ENCODE data around the gene CEP89.
"Not testable (repeated sequence)": the region's sequence is repeated elsewhere in the genome, so short reads cannot be mapped to it uniquely, and the experiment has no call there.

CEP89 gene

GRCh38 chr19:32971715-32972540 lies at the start of gene CEP89, which contains the start of gene FAAP24:
Gene CEP89 (minus strand): TSS chr19:32971958. CDS start chr19:32971874, 84 bp downstream.
Gene FAAP24 (plus strand): TSS chr19:32972242. CDS start chr19:32973197, 955 bp downstream.
- peak; percentile 92 to 97 for DNase-seq (ENCODE audit: low read depth in 1 of 2, low spot score in 1 of 2)

- DNase-seq (ENCODE audit: low read depth in 1 of 2, low spot score in 1 of 2), result not testable (repeated sequence)
Observed at GRCh38 chr19:33010891-33011290, 39.1 kb upstream of the CEP89 start.

GRCh38 chr19:33008738-33009137 lies 37.0 kb upstream of the CEP89 start:
- DNase-seq (ENCODE audit: low read depth in 1 of 2, low spot score in 1 of 2), result no peak

GRCh38 chr19:33005440-33005839 lies 33.7 kb upstream of the CEP89 start:
- no peak for DNase-seq (ENCODE audit: low read depth in 1 of 2, low spot score in 1 of 2)

- DNase-seq (ENCODE audit: low read depth in 1 of 2, low spot score in 1 of 2), result not testable (repeated sequence)
Observed at GRCh38 chr19:33003424-33004024, 31.8 kb upstream of the CEP89 start.

- DNase-seq (ENCODE audit: low read depth in 1 of 2, low spot score in 1 of 2), result not testable (repeated sequence)
Observed at GRCh38 chr19:33002126-33002865, 30.5 kb upstream of the CEP89 start.

- DNase-seq (ENCODE audit: low read depth in 1 of 2, low spot score in 1 of 2), result no peak
Observed at GRCh38 chr19:33000910-33001309, 29.2 kb upstream of the CEP89 start.

GRCh38 chr19:33000510-33000909 lies 28.8 kb upstream of the CEP89 start:
- no peak for DNase-seq (ENCODE audit: low read depth in 1 of 2, low spot score in 1 of 2)

- no peak for DNase-seq (ENCODE audit: low read depth in 1 of 2, low spot score in 1 of 2)
Observed at GRCh38 chr19:32998722-32999121, 27.0 kb upstream of the CEP89 start.

GRCh38 chr19:32997716-32998355 lies 26.1 kb upstream of the CEP89 start:
- no peak for DNase-seq (ENCODE audit: low read depth in 1 of 2, low spot score in 1 of 2)

GRCh38 chr19:32997061-32997464 lies 25.3 kb upstream of the CEP89 start:
- DNase-seq (ENCODE audit: low read depth in 1 of 2, low spot score in 1 of 2), result not testable (repeated sequence)

- not testable (repeated sequence) for DNase-seq (ENCODE audit: low read depth in 1 of 2, low spot score in 1 of 2)
Observed at GRCh38 chr19:32995966-32996365, 24.2 kb upstream of the CEP89 start.

- DNase-seq (ENCODE audit: low read depth in 1 of 2, low spot score in 1 of 2), result no peak
Observed at GRCh38 chr19:32988724-32989123, 17.0 kb upstream of the CEP89 start.

- not testable (repeated sequence) for DNase-seq (ENCODE audit: low read depth in 1 of 2, low spot score in 1 of 2)
Observed at GRCh38 chr19:32988254-32988653, 16.5 kb upstream of the CEP89 start.

GRCh38 chr19:32982488-32982887 lies 10.7 kb upstream of the CEP89 start:
- not testable (repeated sequence) for DNase-seq (ENCODE audit: low read depth in 1 of 2, low spot score in 1 of 2)

GRCh38 chr19:32979807-32980206 lies 8.0 kb upstream of the CEP89 start:
- not testable (repeated sequence) for DNase-seq (ENCODE audit: low read depth in 1 of 2, low spot score in 1 of 2)

GRCh38 chr19:32977813-32978212 lies 6.1 kb upstream of the CEP89 start:
- not testable (repeated sequence) for DNase-seq (ENCODE audit: low read depth in 1 of 2, low spot score in 1 of 2)

GRCh38 chr19:32977280-32977679 lies 5.5 kb upstream of the CEP89 start:
- DNase-seq (ENCODE audit: low read depth in 1 of 2, low spot score in 1 of 2), result no peak

GRCh38 chr19:32976223-32976805 lies 4.6 kb upstream of the CEP89 start:
- peak; percentile 34 to 59 for DNase-seq (ENCODE audit: low read depth in 1 of 2, low spot score in 1 of 2)

GRCh38 chr19:32971012-32971595 lies 654 bp downstream of the CEP89 start:
- no peak for DNase-seq (ENCODE audit: low read depth in 1 of 2, low spot score in 1 of 2)
